ENCODE data around the gene OTOS.

DNA sequence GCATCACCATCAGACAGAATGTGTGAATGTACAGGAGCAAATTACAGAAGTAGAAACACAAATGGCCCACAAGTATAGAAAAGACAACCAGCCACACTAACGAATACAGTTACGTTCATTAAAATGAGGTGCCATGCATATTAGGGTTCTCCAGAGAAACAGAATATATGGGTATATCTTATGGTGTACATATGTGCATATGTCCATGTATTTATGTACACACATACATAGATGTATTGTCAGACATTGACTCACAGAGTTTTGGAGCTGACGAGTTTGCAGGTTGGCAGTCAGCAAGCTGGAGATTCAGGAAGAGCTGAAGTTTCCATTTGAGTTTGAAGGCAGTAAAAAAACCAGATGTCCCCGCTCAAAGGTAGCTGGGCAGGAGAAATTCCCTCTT lies 37.3 kb downstream of the OTOS start:
- no peak for TF ChIP-seq SIN3A (IDR thresholded peaks at IDR 0.05; ENCODE audit: borderline replicate concordance, insufficient read depth, low read depth, low read length)
- TF ChIP-seq, protein P1, sequence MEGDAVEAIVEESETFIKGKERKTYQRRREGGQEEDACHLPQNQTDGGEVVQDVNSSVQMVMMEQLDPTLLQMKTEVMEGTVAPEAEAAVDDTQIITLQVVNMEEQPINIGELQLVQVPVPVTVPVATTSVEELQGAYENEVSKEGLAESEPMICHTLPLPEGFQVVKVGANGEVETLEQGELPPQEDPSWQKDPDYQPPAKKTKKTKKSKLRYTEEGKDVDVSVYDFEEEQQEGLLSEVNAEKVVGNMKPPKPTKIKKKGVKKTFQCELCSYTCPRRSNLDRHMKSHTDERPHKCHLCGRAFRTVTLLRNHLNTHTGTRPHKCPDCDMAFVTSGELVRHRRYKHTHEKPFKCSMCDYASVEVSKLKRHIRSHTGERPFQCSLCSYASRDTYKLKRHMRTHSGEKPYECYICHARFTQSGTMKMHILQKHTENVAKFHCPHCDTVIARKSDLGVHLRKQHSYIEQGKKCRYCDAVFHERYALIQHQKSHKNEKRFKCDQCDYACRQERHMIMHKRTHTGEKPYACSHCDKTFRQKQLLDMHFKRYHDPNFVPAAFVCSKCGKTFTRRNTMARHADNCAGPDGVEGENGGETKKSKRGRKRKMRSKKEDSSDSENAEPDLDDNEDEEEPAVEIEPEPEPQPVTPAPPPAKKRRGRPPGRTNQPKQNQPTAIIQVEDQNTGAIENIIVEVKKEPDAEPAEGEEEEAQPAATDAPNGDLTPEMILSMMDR (IDR thresholded peaks at IDR 0.05): no peak
- TF ChIP-seq POLR2AphosphoS5 (IDR thresholded peaks at IDR 0.05; ENCODE audit: low read depth, low read length): no peak
